Kidney (tissue), 14 donors: ENCODE measurements around the gene ZPR1. TPM values are rescaled to one million over a fixed set of nuclear protein-coding genes. Genes with fewer than 3 reads are reported as not detected.
"Not testable (repeated sequence)": the region's sequence is repeated elsewhere in the genome, so short reads cannot be mapped to it uniquely, and the experiment has no call there.

Experiments used
- DNase-seq, 5 donors: peaks; one replicate each; pipeline ENCODE4 v3.0.0-alpha.2; 2013 to 2020
- FAIRE-seq: peaks from 2 replicates; lab custom pipeline; 2012; peaks lifted over from hg19 to GRCh38; lab: Jason Lieb, UNC
- H3K27ac ChIP-seq, 2 donors: one replicate each; pipeline ENCODE4 v1.7.0; 2013; ENCODE audit warnings: low read depth in 2 of 2, low read length in 2 of 2, inconsistent platforms in 1 of 2
- H3K27me3 ChIP-seq: one replicate; pipeline ENCODE4 v1.7.1; 2013; ENCODE audit warnings: low read length, inconsistent platforms; ENCODE audit not compliant: control insufficient read depth, insufficient read depth
- H3K36me3 ChIP-seq, 3 donors: one replicate each; pipeline versions ENCODE4 v1.7.0 to v1.7.1; 2013; ENCODE audit warnings: low read length in 3 of 3, control low read depth in 1 of 3, inconsistent platforms in 1 of 3; ENCODE audit not compliant: insufficient read depth in 3 of 3, control insufficient read depth in 2 of 3
- H3K4me1 ChIP-seq, 3 donors: one replicate each; pipeline versions ENCODE4 v1.7.0 to v1.7.1; 2013; ENCODE audit warnings: low read length in 3 of 3, inconsistent platforms in 1 of 3, low read depth in 1 of 3; ENCODE audit not compliant: control insufficient read depth in 2 of 3, insufficient read depth in 2 of 3
- H3K4me3 ChIP-seq, 3 donors: one replicate each; pipeline versions ENCODE4 v1.7.0 to v1.8.1; 2013; ENCODE audit warnings: low read length in 3 of 3, control low read depth in 1 of 3, inconsistent platforms in 1 of 3
- H3K9ac ChIP-seq, 3 donors: one replicate each; pipeline versions ENCODE4 v1.7.0 to v1.7.1; 2013; ENCODE audit warnings: low read length in 3 of 3, control low read depth in 1 of 3, inconsistent platforms in 1 of 3
- H3K9me3 ChIP-seq, 3 donors: one replicate each; pipeline versions ENCODE4 v1.7.0 to v1.7.1; 2013; ENCODE audit warnings: low read length in 3 of 3, control low read depth in 1 of 3, inconsistent platforms in 1 of 3; ENCODE audit not compliant: control insufficient read depth in 2 of 3, insufficient read depth in 1 of 3
- CTCF ChIP-seq: IDR thresholded peaks from 3 replicates; pipeline ENCODE4 v1.5.1; 2012; ENCODE audit warnings: mild to moderate bottlenecking, moderate library complexity, borderline replicate concordance; ENCODE audit not compliant: insufficient read depth; ENCODE audit errors: extremely low read depth
- intact Hi-C: fragments of 100-400 bp; cut with DNase I; formaldehyde crosslinking; loops from one replicate; pipeline ENCODE4 v1.11.1; 2022
- polyA plus RNA-seq: library from polyadenylated mRNA; stranded (reverse); fragments of 350-450 nt; fragmentation: Illumina TruSeq; extraction: RNeasy Lipid Tissue Mini Kit (QIAGEN cat#74804); gene quantifications from one replicate; pipeline ENCODE4 v1.2.3, GENCODE V29; 2014; ENCODE audit warnings: low read depth, low replicate concordance; ENCODE audit not compliant: insufficient read depth
- total RNA-seq: library from RNA; stranded (reverse); fragmentation: NEBNext Ultra II Directional; extraction: Animal tissue kit (Norgen Biotek cat#: 25700); gene quantifications from one replicate; pipeline ENCODE4 v1.2.1, GENCODE V29; 2021
- donor health status: control.
- donor health status: control.
- donor health status: control.
- donor health status: control.
- donor health status: control.
- donor health status: DM: yes; HTN: yes; CAD: no.
- donor health status: Normal renal cell carcinoma (clear cell type).

ZPR1 gene
- total and polyA plus RNA-seq, 2 donors from 2014 or later = 30.0 to 40.2 TPM

GRCh38 chr11:116804001-116804400 is 16.2 kb upstream of the ZPR1 start:
- no peaks in the 10 kb centered on the region for H3K36me3 ChIP-seq
- no peak for FAIRE-seq
- H3K27ac ChIP-seq = no peak overlapping the region

GRCh38 chr11:116801662-116802061 is 13.8 kb upstream of the ZPR1 start:
- H3K27ac ChIP-seq, H3K9me3 ChIP-seq, H3K4me3 ChIP-seq, H3K36me3 ChIP-seq, DNase-seq, H3K4me1 ChIP-seq, intact Hi-C loops, H3K27me3 ChIP-seq, H3K9ac ChIP-seq, FAIRE-seq: not testable (repeated sequence)

More at GRCh38 chr11:116804001-116804400, 16.2 kb upstream of the ZPR1 start:
- H3K9ac ChIP-seq = no peak overlapping the region
- no peak overlapping the region for H3K4me3 ChIP-seq
- no peaks in the 10 kb centered on the region for H3K27me3 ChIP-seq
- TF ChIP-seq CTCF = no peak
- DNase-seq = no peak
- intact Hi-C loops = no loop called here
- H3K9me3 ChIP-seq = no peaks in the 10 kb centered on the region
- no peaks in the 10 kb centered on the region for H3K4me1 ChIP-seq

- no peak overlapping the region for H3K27ac ChIP-seq
- FAIRE-seq (no peak), DNase-seq (no peak)
- no peaks in the 10 kb centered on the region for H3K4me1 ChIP-seq
- intact Hi-C loops = no loop called here
- H3K9me3 ChIP-seq = no peaks in the 10 kb centered on the region
- no peak overlapping the region for H3K9ac ChIP-seq
- no peaks in the 10 kb centered on the region for H3K27me3 ChIP-seq
- TF ChIP-seq CTCF = no peak
- H3K36me3 ChIP-seq = no peaks in the 10 kb centered on the region
- H3K4me3 ChIP-seq = no peak overlapping the region
These were observed 12.8 kb upstream of the ZPR1 start for GRCh38 chr11:116800610-116801009.

GRCh38 chr11:116798368-116798767 is 10.5 kb upstream of the ZPR1 start:
- no peak for DNase-seq

More at GRCh38 chr11:116798368-116798767, 10.5 kb upstream of the ZPR1 start:
- Histone ChIP-seq H3K4me3 (no peak overlapping the region), H3K36me3 (no peaks in the 10 kb centered on the region), H3K27me3 (no peaks in the 10 kb centered on the region), H3K4me1 (no peaks in the 10 kb centered on the region), H3K27ac (no peak overlapping the region), H3K9me3 (no peaks in the 10 kb centered on the region), H3K9ac (no peak overlapping the region)
- intact Hi-C loops = no loop called here
- FAIRE-seq = no peak
- TF ChIP-seq CTCF = no peak
